AG10803 (cell line): ENCODE data around the gene CMIP.

ENCODE experiments used
- DNase-seq: peaks from one replicate; pipeline ENCODE4 v3.0.0; 2010; ENCODE audit warnings: low read depth
- H3K4me3 ChIP-seq: 2 replicates; pipeline ENCODE4 v1.5.1; 2011; ENCODE audit warnings: mild to moderate bottlenecking, low read length, control low read depth
- TF ChIP-seq, protein P1 (sequence below): conservative IDR thresholded peaks from 2 replicates; pipeline ENCODE4 v1.5.1; 2011; ENCODE audit warnings: mild to moderate bottlenecking, low read length, control low read depth, inconsistent platforms

The CMIP gene

DNA sequence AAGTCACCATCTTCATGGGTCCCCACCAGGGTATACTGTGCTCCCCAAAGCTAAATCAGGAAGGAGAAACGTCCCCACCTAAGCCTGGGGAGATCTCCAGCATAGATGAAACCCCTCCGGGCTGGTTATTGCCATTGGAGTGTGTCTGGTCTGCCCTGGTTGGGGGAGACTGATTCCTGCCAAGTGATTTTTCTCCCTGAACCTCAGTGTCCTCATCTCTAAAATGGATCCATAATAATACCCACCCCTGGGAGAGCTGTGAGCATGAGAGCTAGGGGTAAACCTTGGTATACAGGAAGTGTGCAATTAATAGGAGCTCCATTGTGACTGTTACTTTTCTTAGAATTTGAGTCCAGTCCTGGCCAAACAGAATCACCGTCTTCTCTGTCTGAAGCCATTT lies 111.1 kb downstream of the CMIP start:
- TF ChIP-seq, protein P1, sequence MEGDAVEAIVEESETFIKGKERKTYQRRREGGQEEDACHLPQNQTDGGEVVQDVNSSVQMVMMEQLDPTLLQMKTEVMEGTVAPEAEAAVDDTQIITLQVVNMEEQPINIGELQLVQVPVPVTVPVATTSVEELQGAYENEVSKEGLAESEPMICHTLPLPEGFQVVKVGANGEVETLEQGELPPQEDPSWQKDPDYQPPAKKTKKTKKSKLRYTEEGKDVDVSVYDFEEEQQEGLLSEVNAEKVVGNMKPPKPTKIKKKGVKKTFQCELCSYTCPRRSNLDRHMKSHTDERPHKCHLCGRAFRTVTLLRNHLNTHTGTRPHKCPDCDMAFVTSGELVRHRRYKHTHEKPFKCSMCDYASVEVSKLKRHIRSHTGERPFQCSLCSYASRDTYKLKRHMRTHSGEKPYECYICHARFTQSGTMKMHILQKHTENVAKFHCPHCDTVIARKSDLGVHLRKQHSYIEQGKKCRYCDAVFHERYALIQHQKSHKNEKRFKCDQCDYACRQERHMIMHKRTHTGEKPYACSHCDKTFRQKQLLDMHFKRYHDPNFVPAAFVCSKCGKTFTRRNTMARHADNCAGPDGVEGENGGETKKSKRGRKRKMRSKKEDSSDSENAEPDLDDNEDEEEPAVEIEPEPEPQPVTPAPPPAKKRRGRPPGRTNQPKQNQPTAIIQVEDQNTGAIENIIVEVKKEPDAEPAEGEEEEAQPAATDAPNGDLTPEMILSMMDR, result no peak
- no peak overlapping the region for H3K4me3 ChIP-seq
- no peak for DNase-seq

GRCh38 chr16:81556715-81557284 lies 112.2 kb downstream of the CMIP start:
- peak; percentile 56 for DNase-seq
- TF ChIP-seq, protein P1, result no peak

DNA sequence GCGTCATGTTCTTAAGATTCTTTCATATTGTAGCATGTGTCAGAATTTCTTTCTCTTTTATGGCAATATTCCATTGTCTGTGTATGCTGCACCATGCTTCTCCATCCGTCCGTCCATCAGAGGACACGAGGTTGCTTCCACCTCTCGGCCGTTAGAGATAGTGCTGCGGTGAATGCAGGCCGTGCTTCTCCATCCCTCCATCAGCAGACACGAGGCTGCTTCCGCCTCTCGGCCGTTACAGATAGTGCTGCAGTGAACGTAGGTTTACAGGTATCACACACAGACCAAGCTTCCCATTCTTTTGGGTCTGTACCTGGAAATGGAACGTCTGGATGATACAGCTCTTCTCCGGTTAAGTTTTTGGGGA lies 113.5 kb downstream of the CMIP start:
- no peak for DNase-seq
- TF ChIP-seq, protein P1, result no peak
- H3K4me3 ChIP-seq, result no peak overlapping the region

More at GRCh38 chr16:81556715-81557284, 112.2 kb downstream of the CMIP start:
- H3K4me3 ChIP-seq, result no peak overlapping the region

DNA sequence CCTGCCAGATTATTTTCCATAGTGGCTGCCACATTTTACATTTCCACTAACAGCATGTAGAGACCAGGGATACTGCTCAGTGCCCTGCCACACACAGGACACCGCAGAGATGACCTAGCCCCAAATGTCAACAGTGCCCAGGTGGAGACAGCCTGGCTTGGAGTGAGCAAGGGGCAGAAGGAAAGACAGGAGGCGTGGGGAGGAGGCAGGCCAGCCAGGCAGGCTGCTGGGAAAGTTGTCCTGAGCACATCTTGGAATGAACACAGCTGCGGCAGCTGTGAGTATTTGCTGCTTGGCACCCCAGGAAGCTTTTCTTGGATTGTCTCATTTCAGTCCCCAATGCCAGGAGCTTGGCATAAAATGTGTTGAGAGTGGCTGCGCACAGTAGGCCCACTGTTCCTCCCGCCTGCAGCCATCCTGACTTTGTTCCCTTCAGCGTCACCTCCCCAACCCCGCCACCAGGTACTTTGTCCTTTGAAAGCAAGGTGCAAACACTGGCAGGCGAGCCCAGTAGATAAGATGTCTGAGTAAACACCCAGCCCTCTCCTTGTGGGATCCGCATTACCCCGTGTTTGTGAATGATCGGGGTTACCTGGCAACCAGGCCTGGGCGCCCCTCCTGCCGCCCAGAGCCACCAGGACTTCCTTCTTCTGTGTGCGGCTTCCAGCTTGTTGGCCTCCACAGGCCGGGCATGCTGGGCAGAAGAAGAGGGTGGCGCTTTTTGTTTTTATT lies 114.0 kb downstream of the CMIP start:
- DNase-seq, result no peak
- TF ChIP-seq, protein P1, result no peak
- H3K4me3 ChIP-seq, result no peak overlapping the region

DNA sequence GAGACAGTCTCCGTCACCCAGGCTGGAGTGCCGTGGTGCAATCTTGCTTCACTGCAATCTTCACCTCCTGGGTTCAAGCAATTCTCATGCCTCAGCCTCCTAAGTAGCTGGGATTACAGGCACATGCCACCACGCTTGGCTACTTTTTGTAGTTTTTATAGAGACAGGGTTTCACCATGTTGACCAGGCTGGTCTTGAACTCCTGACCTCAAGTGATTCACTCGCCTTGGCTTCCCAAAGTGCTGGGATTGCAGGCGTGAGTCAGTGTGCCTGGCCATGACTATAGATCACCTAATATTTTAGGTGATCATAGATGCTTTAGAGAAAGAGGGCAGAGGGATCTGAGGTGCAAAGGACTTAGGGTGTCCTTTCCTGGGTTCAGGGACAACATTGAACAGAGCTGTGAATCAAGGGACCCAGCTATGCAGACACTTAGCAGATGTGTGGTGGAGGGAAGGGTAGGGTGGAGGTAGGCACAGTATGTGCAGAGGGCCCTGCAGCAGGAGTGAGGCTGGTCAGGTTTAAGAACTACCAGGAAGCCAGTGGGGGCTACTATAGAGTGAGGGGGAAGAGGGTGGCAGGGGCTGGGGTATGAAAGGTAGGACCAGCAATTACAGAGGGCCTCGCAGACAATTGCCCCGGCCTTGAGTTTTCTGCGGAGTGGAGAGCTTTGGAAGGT lies 116.5 kb downstream of the CMIP start:
- TF ChIP-seq, protein P1, result no peak
- no peak overlapping the region for H3K4me3 ChIP-seq
- no peak for DNase-seq

GRCh38 chr16:81562174-81562849 lies 117.7 kb downstream of the CMIP start:
- TF ChIP-seq, protein P1, result no peak
- DNase-seq, result no peak
- H3K4me3 ChIP-seq, result no peak overlapping the region
